Stimulated activated CD4-positive, alpha-beta T cell treated with anti-CD3 and anti-CD28 coated beads, Interleukin-1b, Interleukin-23, amount 100 ng/mL, for 24 hours (primary cell): ENCODE data around the gene ANKRD9.

ENCODE experiments used
- DNase-seq, 4 experiments: peaks; one replicate each; pipeline ENCODE4 v3.0.0-alpha.2; 2020; ENCODE audit warnings: low read depth in 4 of 4, low spot score in 1 of 4

Gene ANKRD9

DNA sequence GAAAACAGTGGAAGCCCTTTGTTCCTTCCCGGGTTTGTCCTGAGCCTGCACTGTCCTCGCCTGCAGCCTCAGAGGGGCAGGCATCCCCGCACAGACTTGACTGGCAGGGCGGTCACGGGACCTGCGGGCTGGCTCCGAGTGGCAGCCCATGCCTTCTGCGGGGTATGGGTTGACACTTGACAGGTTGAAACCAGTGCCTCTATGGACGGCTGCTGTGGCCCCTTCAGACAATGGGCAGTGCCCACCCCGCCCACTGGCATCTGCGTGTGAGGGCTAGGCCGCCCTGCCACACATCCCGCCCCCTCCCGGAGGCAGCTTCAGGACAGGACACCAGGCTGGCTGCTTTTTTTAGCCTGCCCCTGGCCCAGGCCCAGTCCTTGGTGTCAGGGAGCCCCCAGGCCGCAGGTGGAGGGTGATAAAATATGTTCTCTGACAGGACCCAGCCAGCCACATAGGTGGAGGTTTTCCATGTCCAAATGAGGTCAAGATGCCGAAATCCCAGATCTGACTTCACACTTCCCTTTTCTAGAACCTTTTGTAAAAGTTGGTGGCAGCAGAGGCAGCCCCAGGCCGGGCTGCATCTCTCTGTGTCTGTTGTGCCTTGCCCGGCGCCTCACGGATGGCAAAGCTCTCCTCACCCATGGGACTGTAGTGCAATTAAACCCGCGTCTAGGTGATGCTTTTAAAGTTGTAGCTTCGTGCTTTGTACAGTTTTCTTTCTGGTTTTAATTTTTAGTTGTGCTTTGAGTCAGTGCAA, 10.0 kb downstream of the ANKRD9 start:
- no peak for DNase-seq

DNA sequence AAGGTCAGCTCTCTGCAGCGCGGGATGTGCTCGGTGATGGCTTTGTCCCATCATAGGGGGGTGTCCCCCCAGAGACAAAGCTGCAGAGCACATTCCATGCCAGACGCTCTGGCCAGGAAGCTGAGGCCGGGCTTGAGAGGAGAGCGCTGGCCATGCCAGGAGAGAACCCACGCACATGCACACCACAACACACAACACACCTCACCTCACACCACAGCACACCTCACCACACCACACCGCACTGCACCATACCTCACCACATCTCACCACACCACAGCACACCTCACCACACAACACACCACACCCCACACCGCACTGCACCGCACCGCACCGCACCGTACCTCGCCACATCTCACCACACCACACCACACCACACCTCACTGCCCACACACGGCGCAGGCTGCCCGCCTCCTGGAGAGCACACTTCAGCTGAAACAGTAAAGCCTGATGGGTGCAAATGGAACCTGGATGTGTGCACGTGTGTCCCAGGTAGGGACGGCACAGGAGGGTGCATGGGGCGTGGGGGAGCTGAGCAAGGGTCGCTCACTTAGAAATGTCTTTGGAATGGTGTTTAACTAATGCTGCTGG, 10.8 kb downstream of the ANKRD9 start:
- DNase-seq: no peak

DNA sequence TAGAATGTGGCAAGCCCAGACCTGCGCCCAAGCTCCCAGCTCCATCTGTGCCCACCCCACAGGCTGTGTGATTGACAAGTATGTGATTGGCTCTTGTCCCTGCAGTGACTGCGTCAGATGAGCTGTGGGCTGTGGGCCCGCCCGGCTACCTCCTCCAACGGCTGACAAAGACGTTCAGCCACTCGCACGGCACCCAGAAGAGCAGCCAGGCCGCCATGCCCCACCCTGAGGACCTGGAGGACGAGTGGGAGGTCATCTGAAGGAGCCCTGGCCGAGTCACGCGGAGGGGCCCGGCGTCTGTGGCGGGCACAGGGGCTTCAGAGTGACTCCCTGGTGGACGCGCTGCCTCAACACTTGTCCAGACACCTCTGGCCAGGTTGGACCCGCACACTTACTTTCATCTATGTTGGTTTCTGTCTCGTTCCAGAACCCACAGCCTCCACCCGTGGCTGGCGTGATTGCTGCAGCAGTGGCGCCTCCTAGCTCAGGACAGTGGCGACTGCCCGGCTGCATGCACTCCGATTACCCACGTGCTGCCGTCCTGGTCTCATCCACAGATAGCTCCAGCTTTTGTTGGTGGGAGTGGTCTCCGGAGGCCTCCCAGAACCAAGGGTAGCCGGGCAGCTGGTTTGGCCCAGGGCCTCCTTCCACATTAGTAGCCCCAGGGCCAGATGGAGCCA, 11.4 kb downstream of the ANKRD9 start:
- DNase-seq: no peak

DNA sequence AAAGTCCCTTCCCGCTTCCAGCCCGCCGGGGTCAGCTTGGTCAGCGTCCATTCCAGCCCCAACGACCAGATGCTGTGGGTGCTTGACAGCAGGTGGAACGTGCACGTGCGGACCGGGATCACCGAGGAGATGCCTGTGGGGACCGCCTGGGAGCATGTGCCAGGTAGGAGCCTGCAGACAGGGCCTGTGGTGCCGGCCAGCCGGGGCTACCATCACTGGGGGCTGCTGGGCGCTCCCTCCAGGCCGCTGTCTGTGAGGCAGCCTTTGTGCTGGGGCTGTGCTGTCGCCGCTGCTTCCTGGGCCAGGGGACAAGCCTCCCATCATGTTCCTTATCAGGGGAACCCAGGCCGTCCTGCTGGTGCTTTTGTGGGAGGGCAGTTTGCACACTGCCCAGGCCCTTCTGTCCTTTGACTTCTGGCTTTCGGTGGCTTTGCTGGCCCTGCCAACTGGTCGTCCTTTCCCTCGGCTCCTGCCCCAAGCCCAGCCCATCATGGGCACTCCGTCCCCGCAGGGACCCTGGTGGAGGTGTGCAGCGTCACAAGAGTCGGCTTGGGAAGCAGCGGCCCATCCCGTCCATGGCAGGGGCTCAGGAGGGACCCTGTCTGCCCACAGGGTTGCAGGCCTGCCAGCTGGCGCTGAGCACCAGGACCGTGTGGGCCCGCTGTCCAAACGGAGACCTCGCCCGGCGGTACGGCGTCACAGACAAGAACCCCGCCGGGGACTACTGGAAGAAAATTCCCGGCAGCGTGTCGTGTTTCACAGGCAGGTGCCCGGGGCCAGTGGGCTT, 12.4 kb downstream of the ANKRD9 start:
- DNase-seq: no peak

DNA sequence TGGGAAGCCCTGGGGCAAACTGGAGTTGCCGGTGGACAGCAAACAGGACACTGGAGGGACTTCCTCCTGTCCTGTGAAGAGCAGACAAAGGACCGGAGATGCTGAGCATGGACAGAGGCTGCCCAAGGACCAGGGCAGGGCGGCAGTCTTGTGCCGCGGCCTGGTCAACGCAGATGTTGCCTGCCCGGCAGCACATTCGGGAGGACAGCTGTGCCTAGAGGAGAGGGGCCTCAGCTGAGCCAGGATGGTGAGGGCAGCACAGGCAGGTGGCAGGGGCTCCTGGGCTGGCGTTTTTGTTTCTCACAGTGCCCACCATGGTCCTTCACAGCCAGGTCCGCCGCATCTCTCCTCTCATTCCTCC, 13.3 kb downstream of the ANKRD9 start:
- DNase-seq: no peak

DNA sequence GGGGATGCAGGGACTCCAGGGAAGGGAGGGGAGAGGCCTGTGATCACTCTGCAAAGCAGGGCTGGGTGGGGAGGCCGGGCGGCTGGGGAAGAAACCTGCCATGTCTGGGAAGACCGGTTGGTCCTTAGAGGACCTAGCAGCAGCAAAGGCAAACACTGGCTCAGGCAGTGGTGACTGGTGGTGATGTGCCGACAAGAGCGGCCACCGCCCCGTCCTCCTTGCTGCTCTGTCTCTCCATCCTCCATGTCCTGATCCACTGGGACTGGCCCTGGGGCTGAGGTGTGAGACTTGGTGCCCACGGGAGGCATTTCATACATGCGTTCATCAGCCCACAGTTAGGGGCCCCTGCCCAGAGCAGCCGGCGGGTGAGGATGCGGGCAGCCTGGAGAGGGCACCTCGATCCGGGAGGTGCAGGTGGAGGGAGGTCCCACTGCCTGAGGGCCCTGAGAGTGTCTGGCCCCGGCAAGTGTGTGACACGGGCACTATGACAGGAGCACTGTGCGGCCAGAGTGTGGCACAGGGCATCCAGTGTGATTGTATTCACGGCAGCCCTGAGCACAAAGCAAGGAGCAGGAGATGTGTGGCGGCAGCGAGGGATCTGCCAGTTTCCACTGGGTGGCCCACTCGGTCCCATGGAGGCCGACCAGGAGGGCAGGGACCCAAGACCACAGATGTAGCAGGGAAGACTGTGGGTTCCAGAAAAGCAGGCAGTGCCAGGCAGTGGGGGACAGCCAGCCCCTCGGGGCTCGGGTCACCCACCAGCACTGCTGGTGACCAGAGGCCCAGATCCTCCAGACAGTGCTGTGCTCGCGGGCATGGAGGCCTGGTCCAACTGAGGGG, 13.9 kb downstream of the ANKRD9 start:
- no peak for DNase-seq

DNA sequence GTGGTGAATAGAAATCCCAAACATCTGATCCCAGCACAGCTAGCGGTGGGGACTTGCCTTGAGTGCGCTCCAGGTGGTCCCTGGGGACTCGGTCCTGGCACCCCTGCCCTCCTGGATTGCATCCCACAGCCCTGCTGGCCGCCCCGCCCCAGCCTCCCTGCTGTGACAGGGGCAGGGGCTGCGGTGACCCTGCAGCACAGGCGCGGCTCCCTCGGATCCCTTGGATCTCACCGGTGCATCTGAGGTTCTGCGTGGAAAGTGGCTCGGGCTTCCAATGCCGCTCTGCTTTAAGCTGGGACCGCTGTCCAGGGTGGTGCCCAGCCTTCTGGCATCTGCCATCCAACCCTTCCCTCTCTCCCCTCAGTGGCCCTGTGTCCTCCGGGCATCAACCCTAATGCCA, 16.0 kb downstream of the ANKRD9 start:
- no peak for DNase-seq

DNA sequence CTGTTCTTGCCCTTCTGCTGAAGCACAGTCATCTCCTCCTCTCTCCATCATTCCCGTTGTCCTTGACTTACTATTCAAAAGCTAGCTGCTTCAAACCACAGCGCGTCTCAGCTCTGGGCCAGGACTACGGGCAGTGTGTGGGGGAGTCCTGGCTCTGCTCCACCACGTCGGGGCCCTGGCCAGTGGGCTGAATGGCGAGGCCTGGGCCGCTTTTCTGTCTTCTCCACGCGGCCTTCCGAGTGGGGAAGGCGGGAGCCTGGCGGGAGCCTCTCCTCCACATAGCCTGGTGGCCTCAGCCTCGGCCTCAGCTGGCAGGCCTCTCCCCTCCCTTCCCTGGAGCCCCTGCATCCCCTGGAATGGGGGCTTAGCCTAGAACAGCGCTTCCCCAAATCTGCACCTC, 16.5 kb downstream of the ANKRD9 start:
- no peak for DNase-seq

- DNase-seq: no peak
These were observed 17.1 kb downstream of the ANKRD9 start for GRCh38 chr14:102492531-102492910.

DNA sequence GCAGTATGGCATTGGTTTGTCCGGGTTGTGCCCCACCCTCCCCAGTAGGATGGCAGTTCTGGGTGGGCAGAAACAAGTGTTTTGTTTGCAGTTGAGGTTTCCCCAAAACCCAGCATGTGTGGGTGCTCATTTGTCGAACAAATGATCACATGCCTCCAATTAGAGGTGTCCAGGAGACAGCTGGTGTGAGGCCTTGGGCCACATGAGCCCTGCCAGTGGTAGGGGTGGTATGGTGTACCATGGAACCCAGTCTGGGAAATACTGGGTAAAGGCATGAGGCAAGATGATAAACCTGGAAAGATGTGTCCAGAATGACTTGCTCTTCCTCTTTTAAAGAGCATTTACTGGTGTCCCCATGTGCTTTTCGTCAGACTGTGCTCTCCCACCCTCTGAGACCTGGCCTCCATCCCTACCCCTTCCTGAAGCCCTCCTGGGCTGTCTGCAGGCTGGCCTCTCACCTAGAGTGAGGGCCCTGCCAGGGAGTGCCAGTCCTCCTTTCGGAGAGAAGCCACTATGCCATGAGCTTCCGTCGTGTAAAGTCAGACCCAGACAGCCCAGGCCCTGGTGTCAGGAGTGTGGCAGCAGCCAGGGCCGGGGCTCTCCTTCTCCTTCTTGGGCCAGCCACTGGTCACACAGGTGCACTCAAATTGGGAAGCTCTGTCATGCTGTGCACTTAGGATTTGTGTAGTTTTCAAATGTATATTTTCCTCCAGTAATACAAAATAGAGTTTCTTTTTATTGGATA, 17.6 kb downstream of the ANKRD9 start:
- DNase-seq: no peak

DNA sequence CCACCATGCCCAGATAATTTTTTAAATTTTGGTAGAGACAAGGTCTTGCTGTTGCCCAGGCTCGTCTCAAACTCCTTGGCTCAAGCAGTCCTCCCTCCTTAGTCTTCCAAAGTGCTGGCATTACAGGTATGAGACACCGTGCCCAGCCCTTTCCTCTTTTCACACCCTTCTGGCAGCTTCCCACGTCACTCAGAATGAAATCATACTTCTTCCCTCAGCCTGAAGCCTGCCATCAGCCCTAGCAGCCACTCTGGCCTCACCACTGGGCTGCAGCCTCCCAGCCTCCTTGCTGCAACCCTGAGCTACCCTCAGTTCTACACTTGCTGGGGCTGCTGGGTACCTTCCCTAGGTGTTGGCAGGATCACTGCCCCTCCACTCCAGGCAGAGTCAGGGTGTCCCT, 18.2 kb downstream of the ANKRD9 start:
- no peak for DNase-seq

DNA sequence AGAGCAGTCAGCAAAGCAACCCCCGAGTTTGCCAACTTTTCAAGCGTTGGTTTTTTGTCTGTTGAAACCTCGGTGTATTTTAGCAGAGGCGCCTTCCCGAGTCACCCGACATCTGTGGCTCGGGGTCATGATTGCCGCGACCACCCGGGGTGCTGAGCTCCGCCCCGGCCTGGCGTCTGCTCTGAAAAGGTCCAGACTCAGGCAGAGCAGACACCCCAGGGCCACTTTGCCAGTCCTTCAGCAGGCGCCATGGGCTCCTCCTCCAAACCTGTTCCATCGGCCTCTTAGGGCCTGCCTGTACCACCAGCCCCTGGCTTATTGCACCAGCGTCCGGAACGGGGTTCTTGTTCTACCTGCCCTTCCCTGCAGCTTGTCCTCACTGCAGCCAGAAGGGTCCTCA, 19.1 kb downstream of the ANKRD9 start:
- no peak for DNase-seq

DNA sequence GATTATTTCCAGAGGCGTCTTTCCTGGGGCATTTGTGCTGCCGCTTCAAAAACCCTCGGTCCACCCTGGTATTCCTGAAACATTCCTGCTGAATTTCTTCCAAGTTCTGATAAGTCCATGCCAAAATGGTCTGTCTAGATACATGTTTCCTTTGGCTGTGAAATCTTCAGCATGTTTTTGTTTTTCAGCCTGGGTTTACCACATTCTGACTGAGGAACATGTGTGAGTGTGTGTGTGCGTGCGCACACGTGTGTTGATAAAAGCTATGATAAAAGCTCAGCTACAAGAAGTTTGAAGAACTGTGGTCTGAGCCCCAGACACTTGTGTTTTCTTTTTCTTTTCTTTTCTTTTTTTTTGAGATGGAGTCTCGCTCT, 22.4 kb downstream of the ANKRD9 start:
- DNase-seq: no peak

DNA sequence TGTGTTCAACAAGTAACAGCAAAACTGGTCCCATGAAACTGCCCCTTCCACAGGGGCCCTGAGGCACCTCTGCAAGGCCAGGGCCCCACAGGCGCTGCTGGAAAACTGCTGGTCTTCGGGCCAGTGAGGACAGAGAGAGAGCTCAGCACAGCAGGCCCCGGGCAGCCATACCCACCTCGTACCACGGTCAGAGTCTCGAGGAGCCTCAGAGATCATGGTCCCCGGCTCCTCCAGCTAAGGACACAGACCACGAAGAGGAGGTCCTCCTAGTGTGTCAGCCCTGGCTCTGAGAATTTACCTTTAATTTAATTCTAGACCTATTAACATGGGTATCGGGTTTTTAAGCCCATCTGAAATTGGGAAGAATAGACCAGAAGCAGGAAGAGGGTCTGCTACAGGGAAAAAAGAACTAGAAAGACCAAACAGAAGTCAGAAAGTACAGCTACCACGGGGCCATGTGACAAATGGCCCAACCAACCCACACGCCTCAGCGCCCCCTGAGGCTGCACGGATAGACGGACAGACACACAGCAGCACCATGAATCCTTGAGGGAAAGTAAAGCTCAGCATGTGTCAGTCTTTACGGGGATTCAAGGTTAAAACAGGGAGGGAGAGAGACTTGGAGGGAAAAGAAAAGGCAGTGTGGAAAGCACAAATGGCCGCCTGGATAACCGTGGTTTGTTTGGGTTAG, 22.9 kb downstream of the ANKRD9 start:
- DNase-seq: no peak

DNA sequence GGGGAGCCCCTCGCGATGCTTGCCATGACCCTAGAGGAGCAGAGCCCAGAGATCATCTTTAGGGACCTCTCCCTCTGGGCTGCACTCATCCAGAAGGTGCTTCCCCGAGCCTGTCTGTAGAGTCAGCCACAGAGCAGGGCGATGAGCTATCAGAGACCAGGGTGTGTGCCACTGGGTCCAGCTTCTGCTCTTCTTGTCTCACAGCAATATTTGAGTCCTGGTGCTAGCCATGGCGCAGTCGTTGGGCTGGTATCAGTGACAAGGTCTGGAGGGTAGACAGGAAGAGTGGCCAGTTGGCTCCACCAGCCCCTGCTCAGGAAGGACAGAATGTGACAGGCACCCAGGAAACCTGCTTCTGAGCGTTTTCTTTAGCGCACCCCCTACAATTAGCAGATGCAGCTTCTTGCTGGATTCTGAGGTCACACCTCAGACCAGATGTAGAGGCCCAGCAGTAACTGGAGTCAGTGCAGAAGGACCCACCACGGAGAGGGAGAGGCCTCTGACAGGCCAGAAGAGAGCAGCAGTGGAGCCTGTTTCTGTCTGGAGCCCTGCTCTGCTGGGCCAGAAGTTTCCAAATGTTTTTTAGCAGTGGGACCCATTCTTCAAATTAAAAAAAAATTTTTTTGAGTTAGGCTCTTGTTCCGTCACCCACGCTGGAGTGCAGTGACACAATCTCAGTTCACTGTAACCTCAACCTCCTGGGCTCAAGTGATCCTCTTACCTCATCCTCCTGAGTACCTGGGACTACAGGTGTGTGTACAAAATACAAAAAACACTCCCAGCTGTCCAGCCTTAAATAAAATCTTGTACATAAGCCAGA, 23.7 kb downstream of the ANKRD9 start:
- no peak for DNase-seq

DNA sequence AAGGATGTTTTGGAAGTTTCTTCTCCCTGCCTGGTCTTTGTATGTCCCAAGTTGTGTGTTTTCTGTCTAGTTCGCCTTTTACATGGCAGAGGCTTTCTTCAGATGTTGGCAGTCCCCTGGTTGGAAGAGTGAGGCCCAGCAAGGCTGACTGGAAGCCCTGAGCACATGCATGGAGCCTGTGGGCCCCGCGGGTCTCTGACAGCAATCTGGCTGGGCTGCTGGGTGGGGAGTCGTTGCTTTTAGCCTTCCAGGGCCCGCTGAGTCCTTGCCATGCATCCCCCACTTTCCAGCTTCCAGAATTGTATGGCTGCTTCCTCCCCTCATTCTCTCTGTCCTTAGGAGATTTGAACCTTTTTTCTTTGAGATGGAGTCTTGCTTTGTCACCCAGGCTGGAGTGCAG, 25.3 kb downstream of the ANKRD9 start:
- DNase-seq: no peak

GRCh38 chr14:102481791-102482238, 27.8 kb downstream of the ANKRD9 start:
- DNase-seq: no peak

DNA sequence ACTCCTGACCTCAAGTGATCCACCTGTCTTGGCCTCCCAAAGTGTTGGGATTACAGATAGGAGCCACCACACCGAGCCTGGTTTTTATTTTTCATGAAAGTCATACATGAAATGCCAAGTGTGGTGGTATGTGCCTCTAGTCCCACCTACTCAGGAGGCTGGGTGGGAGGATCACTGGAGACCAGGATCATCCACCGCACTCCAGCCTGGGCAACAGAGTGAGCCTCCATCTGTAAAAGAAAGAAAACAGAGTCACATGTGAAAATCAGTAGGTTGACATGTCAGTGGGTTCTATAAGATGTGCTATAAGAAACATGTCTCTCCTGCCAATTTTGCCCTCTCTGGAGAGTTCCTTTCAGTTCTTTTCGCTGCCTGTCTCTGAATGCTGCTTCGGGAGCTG, 28.2 kb downstream of the ANKRD9 start:
- DNase-seq: no peak

DNA sequence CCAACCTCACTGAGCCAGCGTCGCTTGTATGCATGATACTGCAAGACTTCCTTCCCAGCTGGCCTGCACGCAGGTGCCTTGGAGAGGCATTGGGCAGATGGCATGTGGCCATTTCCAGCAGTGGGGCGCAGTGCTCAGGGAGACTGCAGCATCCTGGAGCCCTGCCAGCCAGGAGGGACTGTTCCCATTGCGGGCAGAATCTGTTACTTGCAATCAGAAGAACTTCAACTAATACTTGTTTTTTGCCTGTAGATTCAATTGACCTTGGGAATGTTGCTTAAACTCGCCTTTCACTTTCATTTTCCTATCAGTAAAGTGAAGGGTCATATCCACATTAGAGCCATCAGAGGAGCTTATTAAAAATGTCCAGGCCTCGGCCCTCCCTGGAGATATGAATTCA, 29.8 kb downstream of the ANKRD9 start:
- DNase-seq: no peak
